ENCODE data around the gene PDZD2.

GRCh38 chr5:31736127-31736526 lies 97.2 kb downstream of the PDZD2 start:
- TF ChIP-seq, protein P1, sequence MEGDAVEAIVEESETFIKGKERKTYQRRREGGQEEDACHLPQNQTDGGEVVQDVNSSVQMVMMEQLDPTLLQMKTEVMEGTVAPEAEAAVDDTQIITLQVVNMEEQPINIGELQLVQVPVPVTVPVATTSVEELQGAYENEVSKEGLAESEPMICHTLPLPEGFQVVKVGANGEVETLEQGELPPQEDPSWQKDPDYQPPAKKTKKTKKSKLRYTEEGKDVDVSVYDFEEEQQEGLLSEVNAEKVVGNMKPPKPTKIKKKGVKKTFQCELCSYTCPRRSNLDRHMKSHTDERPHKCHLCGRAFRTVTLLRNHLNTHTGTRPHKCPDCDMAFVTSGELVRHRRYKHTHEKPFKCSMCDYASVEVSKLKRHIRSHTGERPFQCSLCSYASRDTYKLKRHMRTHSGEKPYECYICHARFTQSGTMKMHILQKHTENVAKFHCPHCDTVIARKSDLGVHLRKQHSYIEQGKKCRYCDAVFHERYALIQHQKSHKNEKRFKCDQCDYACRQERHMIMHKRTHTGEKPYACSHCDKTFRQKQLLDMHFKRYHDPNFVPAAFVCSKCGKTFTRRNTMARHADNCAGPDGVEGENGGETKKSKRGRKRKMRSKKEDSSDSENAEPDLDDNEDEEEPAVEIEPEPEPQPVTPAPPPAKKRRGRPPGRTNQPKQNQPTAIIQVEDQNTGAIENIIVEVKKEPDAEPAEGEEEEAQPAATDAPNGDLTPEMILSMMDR (conservative IDR thresholded peaks at IDR 0.05; ENCODE audit: low read length): no peak
- no peak for TF ChIP-seq EZH2phosphoT487 (IDR thresholded peaks at IDR 0.05; ENCODE audit: borderline replicate concordance)

All from Loucy (cell line).